K562 (cell line): ENCODE results near the gene MEF2D. TPM values are rescaled to one million over a fixed set of nuclear protein-coding genes. Genes with fewer than 3 reads are reported as not detected.
A peak's percentile ranks its signal among the peaks of the same experiment; 100 is the strongest.

Experiments
- ATAC-seq: fragments of 200-7000 bp; cut with Tn5 transposase; 3 replicates; pipeline ENCODE4 v1.9.1; 2020; ENCODE audit warnings: moderate library complexity
- BruUV-seq: library from RNA; stranded (reverse); fragments of 400-500 nt; replicated peaks from 2 replicates; lab custom pipeline; 2021; lab: Mats Ljungman, UMichigan
- CTCF ChIA-PET: fragments of 300-600 bp; formaldehyde crosslinking; extraction: SDS; loops from one replicate; lab custom pipeline; 2021; ENCODE audit warnings: low intra/inter-chr PET ratio; lab: Yijun Ruan, JAX
- POLR2A ChIA-PET: fragments of 300-600, 350-650 bp; sonication (Branson Sonifier 250); formaldehyde crosslinking; extraction: SDS; loops from one replicate; lab custom pipeline; 2021; ENCODE audit warnings: antibody characterized with exemption, inconsistent platforms; lab: Yijun Ruan, JAX
- DNase-seq, 4 experiments: peaks; one replicate each; pipeline versions ENCODE4 v3.0.0 to v3.0.0-alpha.2; 2011 to 2018; ENCODE audit warnings: low spot score in 3 of 4, mixed read lengths in 3 of 4; ENCODE audit errors: extremely low read depth in 1 of 4
- FAIRE-seq: peaks from 2 replicates; lab custom pipeline; 2011; peaks lifted over from hg19 to GRCh38; lab: Jason Lieb, UNC
- H2AFZ ChIP-seq: 2 replicates; pipeline ENCODE4 v1.6.0; 2011; ENCODE audit warnings: low read depth, low read length, control low read depth, inconsistent platforms
- H3K27ac ChIP-seq: fragments of 200-600 bp; 3 replicates; pipeline ENCODE4 v1.8.0; 2011; ENCODE audit warnings: low read depth, mild to moderate bottlenecking, control low read depth, inconsistent platforms, low read length, moderate library complexity, mixed read lengths; ENCODE audit errors: extremely low read depth
- H3K27me3 ChIP-seq, 2 experiments: fragments of 300-600 bp in 1 of 2; 2 replicates in 1 of 2; 3 replicates in 1 of 2; pipeline versions ENCODE4 v1.6.0 to v1.8.0; 2011; ENCODE audit warnings: inconsistent platforms in 2 of 2, low read length in 2 of 2, mild to moderate bottlenecking in 1 of 2, mixed read lengths in 1 of 2, moderate library complexity in 1 of 2; ENCODE audit not compliant: control insufficient read depth in 2 of 2, insufficient read depth in 2 of 2
- H3K36me3 ChIP-seq: fragments of 300-600 bp; 3 replicates; pipeline ENCODE4 v1.8.0; 2011; ENCODE audit warnings: mild to moderate bottlenecking, low read length, inconsistent platforms; ENCODE audit not compliant: control insufficient read depth, insufficient read depth
- H3K4me1 ChIP-seq, 2 experiments: fragments of 200-600 bp in 1 of 2; replicated peaks in 1 of 2; 2 replicates in 1 of 2; 3 replicates in 1 of 2; pipeline versions ENCODE4 v1.5.1 to v1.8.0; 2011; ENCODE audit warnings: inconsistent platforms in 2 of 2, low read length in 2 of 2, mild to moderate bottlenecking in 1 of 2, mixed read lengths in 1 of 2, moderate library complexity in 1 of 2; ENCODE audit not compliant: control insufficient read depth in 2 of 2, insufficient read depth in 2 of 2
- H3K4me2 ChIP-seq: 2 replicates; pipeline ENCODE4 v1.6.1; 2011; ENCODE audit warnings: low read length, control low read depth, inconsistent platforms, mixed read lengths; ENCODE audit not compliant: insufficient read depth
- H3K4me3 ChIP-seq: fragments of 200-600 bp; sonication (generic), shearing (Covaris generic); 2 replicates; pipeline ENCODE4 v1.5.1; 2016; ENCODE audit warnings: control low read depth, inconsistent platforms
- H3K79me2 ChIP-seq: fragments of 200-600 bp; 3 replicates; pipeline ENCODE4 v1.8.0; 2011; ENCODE audit warnings: low read length, inconsistent platforms; ENCODE audit not compliant: control insufficient read depth, insufficient read depth
- H3K9ac ChIP-seq, 2 experiments: 2 replicates each; pipeline versions ENCODE4 v1.6.0 to v1.6.1; 2011; ENCODE audit warnings: low read depth in 2 of 2, low read length in 2 of 2, control low read depth in 1 of 2, inconsistent platforms in 1 of 2, mild to moderate bottlenecking in 1 of 2, mixed read lengths in 1 of 2; ENCODE audit not compliant: insufficient read depth in 1 of 2
- H3K9me1 ChIP-seq: one replicate; pipeline ENCODE4 v1.6.0; 2011; ENCODE audit warnings: inconsistent platforms, mild to moderate bottlenecking, low read length, moderate library complexity; ENCODE audit not compliant: control insufficient read depth, insufficient read depth
- H3K9me3 ChIP-seq: replicated peaks from 2 replicates; pipeline ENCODE4 v1.5.1; 2011; ENCODE audit warnings: low read depth, low read length, inconsistent platforms; ENCODE audit not compliant: control insufficient read depth, insufficient read depth
- H4K20me1 ChIP-seq: replicated peaks from 2 replicates; pipeline ENCODE4 v1.6.1; 2011; ENCODE audit warnings: low read length, inconsistent platforms, mixed read lengths; ENCODE audit not compliant: control insufficient read depth, insufficient read depth
- CBX3 ChIP-seq, 2 experiments: IDR thresholded peaks; 1 replicate in 1 of 2; 2 replicates in 1 of 2; pipeline ENCODE4 v1.6.1; 2012; ENCODE audit warnings: inconsistent platforms in 2 of 2, low read length in 2 of 2, borderline replicate concordance in 1 of 2, control low read depth in 1 of 2
- CC2D1A ChIP-seq: fragments of 450-650 bp; IDR thresholded peaks from 2 replicates; pipeline ENCODE4 v1.6.1; 2017; ENCODE audit warnings: mild to moderate bottlenecking
- CXXC5 ChIP-seq: fragments of 250-450 bp; sonication (Bioruptor Pico); IDR thresholded peaks from 2 replicates; pipeline ENCODE4 v1.8.0; 2022; ENCODE audit warnings: inconsistent platforms, mild to moderate bottlenecking, moderate library complexity
- DIDO1 ChIP-seq: fragments of 450-650 bp; IDR thresholded peaks from 2 replicates; pipeline ENCODE4 v1.6.1; 2016; ENCODE audit warnings: low read depth, missing biosample characterization, missing genetic modification characterization
- ETV1 ChIP-seq: fragments of 450-650 bp; conservative IDR thresholded peaks from 2 replicates; pipeline ENCODE4 v1.6.1; 2016; ENCODE audit warnings: missing genetic modification characterization, control low read depth, low read depth, missing compliant biosample characterization
- POLR2G ChIP-seq: fragments of 200-400 bp; formaldehyde crosslinking; IDR thresholded peaks from 2 replicates; pipeline ENCODE4 v1.6.1; 2017; ENCODE audit warnings: low read depth, mild to moderate bottlenecking, antibody characterized with exemption, low read length, moderate library complexity
- RBM22 ChIP-seq: fragments of 200-400 bp; formaldehyde crosslinking; IDR thresholded peaks from 2 replicates; pipeline ENCODE4 v1.6.1; 2018; ENCODE audit warnings: low read length, low read depth; ENCODE audit not compliant: poor library complexity, severe bottlenecking
- ZFX ChIP-seq: sonication (generic); formaldehyde crosslinking; IDR thresholded peaks from 2 replicates; pipeline ENCODE4 v1.8.0; 2022; ENCODE audit warnings: mild to moderate bottlenecking, missing genetic modification reagents, moderate library complexity
- WGBS: fragments of 100-300 bp; shearing (Covaris generic); methylation state at CpG from one replicate; pipeline ENCODE4 v1.1.6; 2016; ENCODE audit warnings: low coverage, mixed read lengths; ENCODE audit not compliant: insufficient coverage; ENCODE audit errors: missing lambda C conversion rate; 5-methylcytosine and 5-hydroxymethylcytosine counted together
- in situ Hi-C: fragments of 300-500 bp; cut with MboI; formaldehyde crosslinking; loops from 4 replicates; pipeline ENCODE4 v1.15.0; 2018; ENCODE audit warnings: inconsistent platforms, mixed read lengths
- intact Hi-C: fragments of 100-400 bp; cut with micrococcal nuclease; formaldehyde crosslinking; loops from 2 replicates; pipeline ENCODE4 v1.14.2; 2022
- polyA plus RNA-seq, 8 experiments: library from polyadenylated mRNA; depleted of rRNA in 4 of 8; stranded (reverse) in 5 of 8; unstranded in 3 of 8; fragments of >200 nt; fragmentation: Nextera tagmentation in 2 of 8; fragmentation: Illumina TruSeq in 1 of 8; extraction: Ambion mirVana in 2 of 8; extraction: Trizol in 1 of 8; gene quantifications; 2 replicates each; pipeline versions ENCODE4 v1.2.1 to v1.2.3, GENCODE V29; 2011 to 2014; ENCODE audit warnings: inconsistent platforms in 1 of 8, missing spikeins in 1 of 8
- total RNA-seq, 7 experiments: library from RNA; depleted of rRNA in 6 of 7; stranded (reverse); fragments of >200 nt in 6 of 7; fragmentation: Illumina TruSeq in 2 of 7; extraction: Trizol in 2 of 7; gene quantifications; 2 replicates each; pipeline versions ENCODE4 v1.2.1 to v1.2.3, GENCODE V29; 2011 to 2021; ENCODE audit warnings: low replicate concordance in 1 of 7
- TF ChIP-seq, protein P1 (sequence below), 2 experiments: fragments of 450-650 bp in 1 of 2; sonication (generic) in 1 of 2; formaldehyde crosslinking in 1 of 2; IDR thresholded peaks in 1 of 2; conservative IDR thresholded peaks in 1 of 2; 2 replicates each; pipeline versions ENCODE4 v1.6.1 to v1.8.1; 2016 to 2023; ENCODE audit warnings: mild to moderate bottlenecking in 2 of 2, moderate library complexity in 2 of 2, inconsistent platforms in 1 of 2, missing genetic modification reagents in 1 of 2

The MEF2D gene
- total and polyA plus RNA-seq, 9 of the 15 experiments (the other 6 are each of a cell fraction or from before 2014, with no cell fraction given), result 0.10 to 19.5 (median 2.6) TPM

DNA sequence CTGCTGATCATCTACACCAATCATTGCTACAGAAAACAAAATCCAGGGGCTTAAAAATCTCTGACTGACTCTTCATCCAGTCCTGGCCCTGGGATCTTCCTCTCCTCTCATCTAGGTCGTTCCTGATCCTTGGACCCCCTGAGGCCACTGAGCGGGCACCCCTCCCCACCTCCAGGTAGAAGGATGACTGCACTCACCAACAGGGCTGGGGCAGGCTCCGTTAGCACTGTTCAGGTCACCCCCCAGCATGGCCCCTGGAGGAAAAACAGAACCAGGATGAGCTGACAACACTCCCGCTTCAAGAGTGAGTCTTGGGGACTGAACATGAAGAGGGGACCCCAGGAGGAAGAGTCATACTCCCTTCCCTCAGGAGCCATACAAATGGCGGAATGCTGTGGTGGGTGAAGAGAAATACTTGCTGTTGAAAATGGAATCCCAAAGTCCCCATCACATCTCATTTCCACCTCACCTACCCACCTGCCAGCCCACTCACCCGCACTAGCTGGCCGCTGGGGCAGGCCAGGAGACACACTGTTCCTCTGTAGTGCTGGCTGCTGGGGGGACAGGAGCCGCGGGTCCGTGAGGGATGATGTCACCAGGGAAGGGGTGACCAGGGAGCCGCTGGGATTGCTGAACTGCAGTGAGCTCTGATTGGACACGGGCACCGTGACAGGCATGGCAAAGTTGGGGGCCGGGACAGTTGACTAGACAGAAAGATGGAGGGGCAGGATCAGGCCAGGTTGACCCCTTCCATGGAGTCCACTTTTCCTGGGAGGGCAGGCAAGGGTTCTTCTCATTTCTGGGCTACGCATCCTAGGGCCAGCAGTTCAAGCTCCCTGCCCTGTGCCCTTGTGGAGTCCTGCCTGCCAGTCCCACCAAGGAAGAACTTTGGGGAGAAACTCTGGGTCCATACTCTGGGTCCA, 21.2 kb downstream of the MEF2D start:
- ChIA-PET POLR2A (interaction anchor here (0.6 to 1.5 kb wide), 2 partner anchors 12 to 15 kb away, joined by 3 to 6 read pairs; no protein-coding TSS in a partner anchor), CTCF (interaction anchor here (0.7 to 1.3 kb wide), 2 partner anchors 123 to 128 kb away, joined by 3 to 5 read pairs; no protein-coding TSS in a partner anchor)
- in situ Hi-C loops (no loop called here), intact Hi-C loops (loop anchor here (10.0 kb wide), 1 partner anchor 65 kb away; no protein-coding TSS in a partner anchor)
- WGBS, result 87% methylated on average over 13 of the region's 15 CpGs
- Histone ChIP-seq H3K4me2 (no peak overlapping the region), H3K27ac (no peak overlapping the region), H3K4me1 (peaks cover 0 to 17% of the 10 kb centered on the region in 2 experiments; a peak in 2 of 5 replicates), H3K4me3 (no peak overlapping the region), H3K36me3 (peaks cover 84% of the 10 kb centered on the region), H3K79me2 (no peaks in the 10 kb centered on the region), H4K20me1 (peaks cover 5% of the 10 kb centered on the region), H3K9ac (no peak overlapping the region), H3K9me3 (no peaks in the 10 kb centered on the region), H3K27me3 (no peaks in the 10 kb centered on the region), H2AFZ (no peak overlapping the region), H3K9me1 (no peaks in the 10 kb centered on the region)
- TF ChIP-seq POLR2G (0 out of 2 replicates have a peak, but pooled peaks have one; percentile 48), CC2D1A (no peak), CBX3 (IDR thresholded peaks at IDR 0.05; ENCODE audit: borderline replicate concordance in 1 of 2, low read length in 2 of 2) (no peak), CXXC5 (no peak), ZFX (CRISPR knock-in tag) (no peak), RBM22 (peak; percentile 62), ETV1 (tag) (no peak), DIDO1 (no peak)
- TF ChIP-seq, protein P1, sequence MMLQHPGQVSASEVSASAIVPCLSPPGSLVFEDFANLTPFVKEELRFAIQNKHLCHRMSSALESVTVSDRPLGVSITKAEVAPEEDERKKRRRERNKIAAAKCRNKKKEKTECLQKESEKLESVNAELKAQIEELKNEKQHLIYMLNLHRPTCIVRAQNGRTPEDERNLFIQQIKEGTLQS (IDR thresholded peaks at IDR 0.05), result 0 out of 2 replicates have a peak, but pooled peaks have one; percentile 8
- TF ChIP-seq, protein P1 (CRISPR knock-in tag; conservative IDR thresholded peaks at IDR 0.05), result no peak
- no peak for FAIRE-seq
- no peak for ATAC-seq
- no TSS peak for BruUV-seq
- DNase-seq, result no peak
